Neural cell (in vitro differentiated cells): ENCODE measurements around the gene IDH3A. TPM values are rescaled to one million over a fixed set of nuclear protein-coding genes. Genes with fewer than 3 reads are reported as not detected.

Source experiments
- H2AFZ ChIP-seq: fragments of 200-600, 300-800 bp; sonication (generic), shearing (Covaris generic); 2 replicates; pipeline ENCODE4 v1.6.0; 2014; ENCODE audit warnings: low read depth, mild to moderate bottlenecking, antibody characterized with exemption, low read length, moderate library complexity
- H3F3A ChIP-seq: fragments of 200-600 bp; shearing (Covaris generic); 2 replicates; pipeline ENCODE4 v1.6.1; 2016; ENCODE audit warnings: mild to moderate bottlenecking, moderate library complexity, mixed read lengths, antibody characterized with exemption, low read length; ENCODE audit not compliant: insufficient read depth, poor library complexity, severe bottlenecking
- H3K27ac ChIP-seq: fragments of 200-600, 300-800 bp; sonication (generic), shearing (Covaris generic); 2 replicates; pipeline ENCODE4 v1.5.1; 2014; ENCODE audit warnings: mild to moderate bottlenecking, low read length, moderate library complexity
- H3K27me3 ChIP-seq: fragments of 300-800, 200-600 bp; sonication (generic), shearing (Covaris generic); 2 replicates; pipeline ENCODE4 v1.6.0; 2014; ENCODE audit warnings: mild to moderate bottlenecking, low read depth, low read length, moderate library complexity; ENCODE audit not compliant: insufficient read depth
- H3K36me3 ChIP-seq: fragments of 300-800, 200-600 bp; sonication (generic), shearing (Covaris generic); 2 replicates; pipeline ENCODE4 v1.5.1; 2014; ENCODE audit warnings: mild to moderate bottlenecking, antibody characterized with exemption, low read length, moderate library complexity; ENCODE audit not compliant: insufficient read depth
- H3K4me2 ChIP-seq: fragments of 300-800, 200-600 bp; sonication (generic), shearing (Covaris generic); 2 replicates; pipeline ENCODE4 v1.6.0; 2014; ENCODE audit warnings: mild to moderate bottlenecking, low read length
- H3K4me3 ChIP-seq: fragments of 300-800, 200-600 bp; sonication (generic), shearing (Covaris generic); 2 replicates; pipeline ENCODE4 v1.5.1; 2014; ENCODE audit warnings: mild to moderate bottlenecking, low read length, moderate library complexity
- H3K79me2 ChIP-seq: fragments of 200-600 bp; shearing (Covaris generic); replicated peaks from 2 replicates; pipeline ENCODE4 v1.6.0; 2014; ENCODE audit warnings: mild to moderate bottlenecking, low read length, moderate library complexity; ENCODE audit not compliant: insufficient read depth
- H3K9ac ChIP-seq: fragments of 300-800, 200-600 bp; sonication (generic), shearing (Covaris generic); 2 replicates; pipeline ENCODE4 v1.6.1; 2016; ENCODE audit warnings: mild to moderate bottlenecking, low read length, mixed read lengths
- H3K9me2 ChIP-seq: fragments of 200-600 bp; shearing (Covaris generic); 2 replicates; pipeline ENCODE4 v1.6.1; 2016; ENCODE audit warnings: mild to moderate bottlenecking, low read length, mixed read lengths; ENCODE audit not compliant: insufficient read depth
- H3K9me3 ChIP-seq: fragments of 200-600, 300-800 bp; sonication (generic), shearing (Covaris generic); 2 replicates; pipeline ENCODE4 v1.6.1; 2016; ENCODE audit warnings: mild to moderate bottlenecking, mixed run types, low read length, moderate library complexity, mixed read lengths
- H4K20me1 ChIP-seq: fragments of 200-600 bp; shearing (Covaris generic); 2 replicates; pipeline ENCODE4 v1.6.1; 2016; ENCODE audit warnings: mild to moderate bottlenecking, mixed run types; ENCODE audit not compliant: insufficient read depth
- EP300 ChIP-seq: fragments of 450-650 bp; conservative IDR thresholded peaks from 2 replicates; pipeline ENCODE4 v1.6.1; 2014; ENCODE audit warnings: antibody characterized with exemption, mild to moderate bottlenecking, moderate library complexity; ENCODE audit not compliant: poor library complexity, severe bottlenecking
- EZH2 ChIP-seq: fragments of 200-600, 300-800 bp; shearing (Covaris generic), sonication (generic); IDR thresholded peaks from 2 replicates; pipeline ENCODE4 v1.6.1; 2014; ENCODE audit warnings: antibody characterized with exemption, low read length, borderline replicate concordance, mild to moderate bottlenecking; ENCODE audit not compliant: insufficient read depth, poor library complexity, severe bottlenecking
- MXI1 ChIP-seq: fragments of 450-650 bp; conservative IDR thresholded peaks from 2 replicates; pipeline ENCODE4 v1.6.1; 2014; ENCODE audit warnings: antibody characterized with exemption, mild to moderate bottlenecking; ENCODE audit not compliant: poor library complexity, severe bottlenecking
- POLR2AphosphoS5 ChIP-seq: IDR thresholded peaks from 2 replicates; pipeline ENCODE4 v1.6.1; 2012
- RAD21 ChIP-seq: fragments of 450-650 bp; conservative IDR thresholded peaks from 2 replicates; pipeline ENCODE4 v1.6.1; 2014; ENCODE audit warnings: antibody characterized with exemption, mild to moderate bottlenecking, moderate library complexity
- REST ChIP-seq: IDR thresholded peaks from 2 replicates; pipeline ENCODE4 v1.6.1; 2012; ENCODE audit warnings: borderline replicate concordance
- SMC3 ChIP-seq: fragments of 450-650 bp; conservative IDR thresholded peaks from 2 replicates; pipeline ENCODE4 v1.6.1; 2014; ENCODE audit warnings: antibody characterized with exemption, mild to moderate bottlenecking, moderate library complexity; ENCODE audit not compliant: poor library complexity
- TAF1 ChIP-seq: IDR thresholded peaks from 2 replicates; pipeline ENCODE4 v1.6.1; 2012; ENCODE audit warnings: low read depth
- polyA plus RNA-seq: library from polyadenylated mRNA; depleted of rRNA; stranded (reverse); fragments of >200 nt; gene quantifications from 2 replicates; pipeline ENCODE4 v1.2.3, GENCODE V29; 2014
- TF ChIP-seq, protein P1 (sequence below): fragments of 450-650 bp; IDR thresholded peaks from 2 replicates; pipeline ENCODE4 v1.5.1; 2014; ENCODE audit warnings: antibody characterized with exemption, mild to moderate bottlenecking, moderate library complexity; ENCODE audit not compliant: poor library complexity, severe bottlenecking

IDH3A gene
- polyA plus RNA-seq, 1 donor from 2014 or later = 90.7 TPM

DNA sequence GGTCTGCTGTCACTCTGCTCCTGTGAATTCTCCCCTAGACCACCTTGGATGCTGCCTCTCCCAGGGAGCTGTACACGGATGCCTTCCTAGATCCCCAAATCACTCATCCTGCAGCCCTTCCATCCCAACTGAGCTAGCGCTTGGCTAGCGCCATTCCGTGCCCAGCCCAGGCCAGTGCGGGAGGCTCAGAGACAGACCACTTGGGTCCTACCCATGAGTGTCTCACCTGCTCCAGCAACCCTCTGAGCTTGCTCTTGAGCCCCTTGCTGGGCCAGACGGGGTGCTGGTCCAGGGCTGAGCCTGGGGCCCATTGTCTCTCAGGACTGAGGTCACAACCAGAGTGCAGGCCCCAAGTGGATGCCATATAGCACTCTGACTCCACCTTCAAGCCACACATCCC is 39.1 kb upstream of the IDH3A start:
- TF ChIP-seq EP300 (no peak), MXI1 (no peak), TAF1 (no peak), POLR2AphosphoS5 (no peak), EZH2 (no peak)
- TF ChIP-seq, protein P1, sequence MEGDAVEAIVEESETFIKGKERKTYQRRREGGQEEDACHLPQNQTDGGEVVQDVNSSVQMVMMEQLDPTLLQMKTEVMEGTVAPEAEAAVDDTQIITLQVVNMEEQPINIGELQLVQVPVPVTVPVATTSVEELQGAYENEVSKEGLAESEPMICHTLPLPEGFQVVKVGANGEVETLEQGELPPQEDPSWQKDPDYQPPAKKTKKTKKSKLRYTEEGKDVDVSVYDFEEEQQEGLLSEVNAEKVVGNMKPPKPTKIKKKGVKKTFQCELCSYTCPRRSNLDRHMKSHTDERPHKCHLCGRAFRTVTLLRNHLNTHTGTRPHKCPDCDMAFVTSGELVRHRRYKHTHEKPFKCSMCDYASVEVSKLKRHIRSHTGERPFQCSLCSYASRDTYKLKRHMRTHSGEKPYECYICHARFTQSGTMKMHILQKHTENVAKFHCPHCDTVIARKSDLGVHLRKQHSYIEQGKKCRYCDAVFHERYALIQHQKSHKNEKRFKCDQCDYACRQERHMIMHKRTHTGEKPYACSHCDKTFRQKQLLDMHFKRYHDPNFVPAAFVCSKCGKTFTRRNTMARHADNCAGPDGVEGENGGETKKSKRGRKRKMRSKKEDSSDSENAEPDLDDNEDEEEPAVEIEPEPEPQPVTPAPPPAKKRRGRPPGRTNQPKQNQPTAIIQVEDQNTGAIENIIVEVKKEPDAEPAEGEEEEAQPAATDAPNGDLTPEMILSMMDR = no peak
- Histone ChIP-seq H3F3A (no peaks in the 10 kb centered on the region), H3K4me2 (no peak overlapping the region), H3K9me2 (no peaks in the 10 kb centered on the region), H3K27ac (no peak overlapping the region), H3K36me3 (no peaks in the 10 kb centered on the region), H4K20me1 (no peaks in the 10 kb centered on the region), H3K9ac (no peak overlapping the region), H2AFZ (no peak overlapping the region), H3K4me3 (no peak overlapping the region), H3K27me3 (no peaks in the 10 kb centered on the region), H3K79me2 (no peaks in the 10 kb centered on the region), H3K9me3 (no peaks in the 10 kb centered on the region)

DNA sequence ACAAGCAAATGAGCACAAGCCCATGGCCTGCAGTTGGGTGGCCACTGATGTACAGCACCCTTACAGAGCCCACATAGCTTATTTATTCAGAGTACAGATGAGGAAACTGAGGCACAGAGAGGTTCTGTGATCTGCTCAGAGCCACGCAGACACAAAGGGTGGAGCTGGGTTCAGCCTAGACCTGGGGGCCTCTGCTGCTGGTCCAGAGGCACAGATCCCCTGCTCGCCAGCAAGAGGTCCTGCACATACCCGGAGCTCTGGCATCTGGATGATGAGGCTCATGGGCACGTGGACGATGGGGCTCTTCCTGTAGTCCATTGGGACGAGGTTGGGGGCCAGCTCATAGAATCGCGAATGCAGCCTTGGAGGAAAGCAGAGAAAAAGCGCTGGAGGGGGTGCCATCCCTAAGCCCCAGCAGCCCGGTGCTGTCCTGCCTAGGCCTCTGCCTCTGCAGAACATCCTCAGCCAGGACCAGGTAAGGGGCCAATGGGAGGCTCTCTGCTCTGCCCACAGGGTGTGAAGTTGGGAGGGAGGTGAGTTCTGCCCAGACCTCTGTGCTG is 38.2 kb upstream of the IDH3A start:
- Histone ChIP-seq H3F3A (no peaks in the 10 kb centered on the region), H3K9ac (no peak overlapping the region), H2AFZ (no peak overlapping the region), H3K9me3 (no peaks in the 10 kb centered on the region), H3K27ac (no peak overlapping the region), H3K36me3 (no peaks in the 10 kb centered on the region), H3K79me2 (no peaks in the 10 kb centered on the region), H4K20me1 (no peaks in the 10 kb centered on the region), H3K4me3 (no peak overlapping the region), H3K9me2 (no peaks in the 10 kb centered on the region), H3K27me3 (no peaks in the 10 kb centered on the region), H3K4me2 (no peak overlapping the region)
- TF ChIP-seq EZH2 (no peak), EP300 (no peak), POLR2AphosphoS5 (no peak), RAD21 (no peak), MXI1 (no peak), SMC3 (no peak), REST (no peak), TAF1 (no peak)
- TF ChIP-seq, protein P1 = no peak
